Glutamatergic neuron (in vitro differentiated cells): ENCODE results near the gene KRTAP4-12. TPM values are rescaled to one million over a fixed set of nuclear protein-coding genes. Genes with fewer than 3 reads are reported as not detected.
A peak's percentile ranks its signal among the peaks of the same experiment; 100 is the strongest.
"Not testable (repeated sequence)": the region's sequence is repeated elsewhere in the genome, so short reads cannot be mapped to it uniquely, and the experiment has no call there.

Source experiments
- DNase-seq: peaks from one replicate; pipeline ENCODE4 v3.0.0; 2022
- H3K27ac Mint-ChIP-seq: one replicate; pipeline ENCODE4 v1.8.0; 2020; ENCODE audit warnings: mild to moderate bottlenecking, mixed read lengths, inconsistent platforms; ENCODE audit not compliant: unreplicated experiment
- H3K27me3 Mint-ChIP-seq: one replicate; pipeline ENCODE4 v1.8.0; 2020; ENCODE audit warnings: mild to moderate bottlenecking, moderate library complexity, mixed read lengths, inconsistent platforms; ENCODE audit not compliant: unreplicated experiment
- H3K36me3 Mint-ChIP-seq: one replicate; pipeline ENCODE4 v1.8.0; 2020; ENCODE audit warnings: mild to moderate bottlenecking, mixed read lengths, inconsistent platforms; ENCODE audit not compliant: unreplicated experiment
- H3K4me1 Mint-ChIP-seq: one replicate; pipeline ENCODE4 v1.8.0; 2020; ENCODE audit warnings: mild to moderate bottlenecking, low read depth, mixed read lengths, inconsistent platforms; ENCODE audit not compliant: unreplicated experiment
- H3K4me3 Mint-ChIP-seq: one replicate; pipeline ENCODE4 v1.8.0; 2020; ENCODE audit warnings: mild to moderate bottlenecking, mixed read lengths, inconsistent platforms; ENCODE audit not compliant: unreplicated experiment
- H3K9me3 Mint-ChIP-seq: one replicate; pipeline ENCODE4 v1.8.0; 2020; ENCODE audit warnings: mild to moderate bottlenecking, moderate library complexity, mixed read lengths, inconsistent platforms; ENCODE audit not compliant: unreplicated experiment
- total RNA-seq: library from RNA; stranded (reverse); fragmentation: NEBNext Ultra II Directional; extraction: Animal tissue kit (Norgen Biotek cat#: 25700); gene quantifications from one replicate; pipeline ENCODE4 v1.2.1, GENCODE V29; 2021; ENCODE audit not compliant: unreplicated experiment
- TF ChIP-seq, protein P1 (sequence below): fragments of 200-600 bp; sonication (generic); IDR thresholded peaks from one replicate; pipeline ENCODE4 v1.5.0; 2021; ENCODE audit not compliant: partially characterized antibody, unreplicated experiment

Gene KRTAP4-12
- total RNA-seq, 1 donor from 2014 or later = not detected

DNA sequence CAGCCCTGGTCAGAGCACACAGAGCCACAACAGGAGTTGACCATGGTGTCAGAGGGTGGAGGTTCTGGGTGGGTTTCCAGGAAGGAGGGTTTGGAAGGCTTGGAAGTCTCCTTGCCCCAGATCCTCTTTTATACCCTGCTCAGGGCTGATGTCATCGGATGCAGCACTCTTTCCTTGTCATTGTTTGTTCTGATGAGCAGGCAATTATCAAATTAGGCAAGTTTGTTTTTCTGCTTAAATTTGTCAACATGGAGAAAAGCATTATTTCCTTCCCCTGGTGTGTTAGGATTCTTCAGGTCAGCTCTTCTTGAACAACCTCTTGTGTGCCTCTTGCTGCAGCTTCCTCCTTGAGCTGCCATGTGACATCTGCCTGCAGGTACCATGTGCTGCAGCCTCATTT is 36.7 kb upstream of the KRTAP4-12 start, which contains the start of gene KRTAP4-4:
KRTAP4-4 (minus strand) TSS at position 101 of the 400 bp plus-strand sequence; CDS start at position 44, 57 bp downstream.
- peaks cover 8% of the 10 kb centered on the region for H3K9me3 Mint-ChIP-seq
- H3K4me3 Mint-ChIP-seq = no peak within 1 kb of the TSS
- H3K36me3 Mint-ChIP-seq = no peaks in the 10 kb centered on the region
- TF ChIP-seq, protein P1, sequence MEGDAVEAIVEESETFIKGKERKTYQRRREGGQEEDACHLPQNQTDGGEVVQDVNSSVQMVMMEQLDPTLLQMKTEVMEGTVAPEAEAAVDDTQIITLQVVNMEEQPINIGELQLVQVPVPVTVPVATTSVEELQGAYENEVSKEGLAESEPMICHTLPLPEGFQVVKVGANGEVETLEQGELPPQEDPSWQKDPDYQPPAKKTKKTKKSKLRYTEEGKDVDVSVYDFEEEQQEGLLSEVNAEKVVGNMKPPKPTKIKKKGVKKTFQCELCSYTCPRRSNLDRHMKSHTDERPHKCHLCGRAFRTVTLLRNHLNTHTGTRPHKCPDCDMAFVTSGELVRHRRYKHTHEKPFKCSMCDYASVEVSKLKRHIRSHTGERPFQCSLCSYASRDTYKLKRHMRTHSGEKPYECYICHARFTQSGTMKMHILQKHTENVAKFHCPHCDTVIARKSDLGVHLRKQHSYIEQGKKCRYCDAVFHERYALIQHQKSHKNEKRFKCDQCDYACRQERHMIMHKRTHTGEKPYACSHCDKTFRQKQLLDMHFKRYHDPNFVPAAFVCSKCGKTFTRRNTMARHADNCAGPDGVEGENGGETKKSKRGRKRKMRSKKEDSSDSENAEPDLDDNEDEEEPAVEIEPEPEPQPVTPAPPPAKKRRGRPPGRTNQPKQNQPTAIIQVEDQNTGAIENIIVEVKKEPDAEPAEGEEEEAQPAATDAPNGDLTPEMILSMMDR = no peak
- no peaks in the 10 kb centered on the region for H3K4me1 Mint-ChIP-seq
- H3K27ac Mint-ChIP-seq = peak within 1 kb of the TSS; percentile 41
- H3K27me3 Mint-ChIP-seq = peaks cover 3% of the 10 kb centered on the region
- DNase-seq = no peak

DNA sequence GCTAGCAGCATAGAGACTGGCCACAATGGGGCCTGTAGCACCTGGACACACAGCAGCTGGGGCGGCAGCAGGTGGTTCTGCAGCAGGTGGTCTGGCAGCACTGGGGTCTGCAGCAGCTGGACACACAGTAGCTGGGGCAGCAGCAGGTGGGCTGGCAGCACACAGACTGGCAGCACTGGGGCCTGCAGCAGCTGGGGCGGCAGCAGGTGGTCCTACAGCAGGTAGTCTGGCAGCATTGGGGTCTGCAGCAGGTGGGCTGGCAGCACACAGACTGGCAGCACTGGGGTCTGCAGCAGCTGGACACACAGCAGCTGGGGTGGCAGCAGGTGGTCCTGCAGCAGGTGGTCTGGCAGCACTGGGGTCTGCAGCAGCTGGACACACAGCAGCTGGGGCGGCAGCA is 36.2 kb upstream of the KRTAP4-12 start:
- H3K9me3 Mint-ChIP-seq, H3K27me3 Mint-ChIP-seq, H3K4me1 Mint-ChIP-seq, H3K27ac Mint-ChIP-seq, H3K36me3 Mint-ChIP-seq, H3K4me3 Mint-ChIP-seq: not testable (repeated sequence)
- DNase-seq = peak; percentile 26

DNA sequence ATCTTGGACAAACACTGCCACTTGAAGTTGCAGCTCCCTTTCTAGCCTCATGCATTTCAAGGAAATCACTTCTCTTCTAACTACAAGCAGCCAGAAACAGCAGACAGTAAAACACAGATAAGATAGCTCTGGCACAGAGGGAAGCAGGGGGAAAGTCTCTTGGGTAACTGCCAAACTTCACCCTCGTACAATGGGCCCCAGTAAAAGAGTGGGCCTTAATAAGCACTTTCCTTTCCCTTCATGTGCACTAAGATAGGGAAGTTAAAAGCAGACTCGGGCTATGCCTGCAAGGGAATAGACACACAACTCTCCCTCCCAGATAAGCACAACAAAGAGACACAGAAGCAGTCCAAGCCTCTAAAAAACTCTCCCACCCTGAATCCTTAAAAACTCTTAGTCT is 29.9 kb upstream of the KRTAP4-12 start:
- no peak overlapping the region for H3K27ac Mint-ChIP-seq
- TF ChIP-seq, protein P1 = no peak
- no peaks in the 10 kb centered on the region for H3K4me1 Mint-ChIP-seq
- no peak overlapping the region for H3K4me3 Mint-ChIP-seq
- no peak for DNase-seq
- H3K36me3 Mint-ChIP-seq = peaks cover 4% of the 10 kb centered on the region
- peaks cover 8% of the 10 kb centered on the region for H3K27me3 Mint-ChIP-seq
- H3K9me3 Mint-ChIP-seq = peaks cover 5% of the 10 kb centered on the region

DNA sequence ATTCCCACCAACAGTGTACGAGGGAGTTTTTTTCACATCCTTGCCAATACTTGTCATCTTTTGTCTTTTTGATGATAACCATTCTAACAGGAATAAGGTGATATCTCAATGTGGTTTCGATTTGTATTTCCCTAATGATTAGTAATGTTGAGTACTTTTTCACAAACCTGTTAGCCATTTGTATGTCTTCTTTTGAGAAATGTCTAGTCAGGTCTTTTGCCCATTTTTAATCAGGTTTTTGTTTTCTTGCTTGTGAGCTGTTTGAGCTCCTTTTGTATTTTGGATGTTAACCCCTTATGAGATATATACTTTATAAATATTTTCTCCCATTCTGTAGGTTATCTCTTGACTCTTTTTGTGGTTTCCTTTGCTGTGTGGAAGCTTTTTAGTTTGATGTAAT is 27.5 kb upstream of the KRTAP4-12 start:
- no peak for DNase-seq
- peaks cover 8% of the 10 kb centered on the region for H3K9me3 Mint-ChIP-seq
- no peaks in the 10 kb centered on the region for H3K4me1 Mint-ChIP-seq
- TF ChIP-seq, protein P1 = no peak
- H3K36me3 Mint-ChIP-seq = peaks cover 4% of the 10 kb centered on the region
- H3K27ac Mint-ChIP-seq = no peak overlapping the region
- H3K4me3 Mint-ChIP-seq = no peak overlapping the region
- H3K27me3 Mint-ChIP-seq = peaks cover 8% of the 10 kb centered on the region

DNA sequence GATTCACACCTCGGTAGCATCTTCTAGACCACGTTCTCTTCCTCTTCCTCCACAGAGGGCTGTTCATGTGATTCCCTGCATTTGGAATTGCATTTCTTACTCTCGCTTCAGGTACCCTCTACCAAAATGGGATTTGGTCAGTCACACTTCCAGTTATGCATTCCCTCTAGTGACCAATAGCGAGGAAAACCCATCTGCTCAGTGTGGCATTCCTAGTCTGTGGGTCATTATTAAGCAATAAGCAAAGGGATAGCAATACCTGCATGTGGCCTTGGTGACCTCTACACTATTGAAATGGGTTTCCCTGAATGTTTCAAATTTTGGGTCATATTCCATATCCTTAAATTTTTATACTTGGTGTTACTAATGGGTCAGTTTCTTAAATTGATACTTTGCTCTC is 26.0 kb upstream of the KRTAP4-12 start:
- DNase-seq = no peak
- no peak overlapping the region for H3K27ac Mint-ChIP-seq
- peaks cover 8% of the 10 kb centered on the region for H3K27me3 Mint-ChIP-seq
- TF ChIP-seq, protein P1 = no peak
- peaks cover 8% of the 10 kb centered on the region for H3K9me3 Mint-ChIP-seq
- peaks cover 4% of the 10 kb centered on the region for H3K36me3 Mint-ChIP-seq
- H3K4me3 Mint-ChIP-seq = no peak overlapping the region
- H3K4me1 Mint-ChIP-seq = no peaks in the 10 kb centered on the region

DNA sequence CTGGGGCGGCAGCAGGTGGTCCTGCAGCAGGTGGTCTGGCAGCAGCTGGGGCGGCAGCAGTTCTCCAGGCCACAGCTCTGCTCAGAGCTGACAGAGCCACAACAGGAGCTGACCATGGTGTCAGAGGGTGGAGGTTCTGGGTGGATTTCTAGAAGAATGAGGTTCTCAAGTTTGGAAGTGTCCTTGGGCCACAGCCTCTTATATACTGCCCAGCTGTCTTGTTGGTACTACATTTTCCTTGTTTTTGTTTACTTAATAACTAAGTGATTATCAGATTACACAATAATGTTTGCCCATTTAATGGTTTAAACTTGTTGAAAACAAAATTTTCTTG is 25.6 kb upstream of the KRTAP4-12 start, which contains the start of gene KRTAP4-5:
KRTAP4-5 (minus strand) TSS at position 174 of the 334 bp plus-strand sequence; CDS start at position 116, 58 bp downstream.
- Mint-ChIP-seq H3K27ac (peak within 1 kb of the TSS; percentile 23), H3K4me1 (no peaks in the 10 kb centered on the region), H3K36me3 (peaks cover 4% of the 10 kb centered on the region), H3K27me3 (peaks cover 8% of the 10 kb centered on the region), H3K4me3 (no peak within 1 kb of the TSS), H3K9me3 (peaks cover 8% of the 10 kb centered on the region)
- no peak for DNase-seq
- TF ChIP-seq, protein P1 = no peak

DNA sequence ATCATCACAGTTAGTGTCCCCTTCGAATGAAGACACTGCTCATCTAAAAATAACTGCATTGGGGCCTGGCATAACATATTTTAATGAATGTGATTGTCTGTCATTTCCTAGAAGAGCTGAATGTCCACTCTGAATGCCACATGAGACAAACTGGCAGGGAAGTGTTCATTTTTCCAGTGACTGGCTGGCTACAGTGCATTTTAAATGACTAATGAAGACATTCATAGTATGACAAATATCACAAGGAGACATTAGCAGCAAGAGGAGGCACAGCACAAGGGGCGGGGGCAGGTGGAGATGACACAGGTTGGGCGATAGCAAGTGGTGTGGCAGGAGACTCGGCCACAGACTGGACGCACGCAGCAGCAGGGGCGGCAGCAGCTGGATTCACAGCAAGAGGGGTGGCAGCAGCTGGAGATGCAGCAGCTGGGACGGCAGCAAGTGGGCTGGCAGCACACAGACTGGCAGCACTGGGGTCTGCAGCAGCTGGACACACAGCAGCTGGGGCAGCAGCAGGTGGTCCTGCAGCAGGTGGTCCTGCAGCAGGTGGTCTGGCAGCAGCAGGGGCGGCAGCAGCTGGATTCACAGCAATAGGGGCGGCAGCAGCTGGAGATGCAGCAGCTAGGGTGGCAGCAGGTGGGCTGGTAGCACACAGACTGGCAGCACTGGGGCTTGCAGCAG is 25.1 kb upstream of the KRTAP4-12 start:
- DNase-seq = peak; percentile 22
- not testable (repeated sequence) for H3K36me3 Mint-ChIP-seq, H3K9me3 Mint-ChIP-seq, H3K27me3 Mint-ChIP-seq, H3K4me3 Mint-ChIP-seq, H3K4me1 Mint-ChIP-seq
- H3K27ac Mint-ChIP-seq = peak overlapping the region; percentile 23
